ENCODE results near the gene MTRR.

MTRR gene

GRCh38 chr5:7888901-7889300 lies 20.0 kb downstream of the MTRR start:
- no peak overlapping the region for H3K4me3 ChIP-seq (ENCODE audit: low read depth, low read length)
- no peak for TF ChIP-seq CTCF (IDR thresholded peaks at IDR 0.05; ENCODE audit: low read depth, low read length)

- TF ChIP-seq CTCF (IDR thresholded peaks at IDR 0.05; ENCODE audit: low read depth, low read length) = no peak
- H3K4me3 ChIP-seq (ENCODE audit: low read depth, low read length) = no peak overlapping the region
These were observed 25.5 kb downstream of the MTRR start for GRCh38 chr5:7894439-7894838.

GRCh38 chr5:7894860-7895259 lies 25.9 kb downstream of the MTRR start:
- no peak overlapping the region for H3K4me3 ChIP-seq (ENCODE audit: low read depth, low read length)
- no peak for TF ChIP-seq CTCF (IDR thresholded peaks at IDR 0.05; ENCODE audit: low read depth, low read length)

- peak; percentile 42; the same call in 1 of the 2 replicates for TF ChIP-seq CTCF (IDR thresholded peaks at IDR 0.05; ENCODE audit: low read depth, low read length)
- H3K4me3 ChIP-seq (ENCODE audit: low read depth, low read length) = no peak overlapping the region
These were observed 28.2 kb downstream of the MTRR start for GRCh38 chr5:7897014-7897600.

- no peak for TF ChIP-seq CTCF (IDR thresholded peaks at IDR 0.05; ENCODE audit: low read depth, low read length)
- no peak overlapping the region for H3K4me3 ChIP-seq (ENCODE audit: low read depth, low read length)
These were observed 33.3 kb downstream of the MTRR start for GRCh38 chr5:7902201-7902600.

GRCh38 chr5:7902666-7903625 lies 34.0 kb downstream of the MTRR start:
- TF ChIP-seq CTCF (IDR thresholded peaks at IDR 0.05; ENCODE audit: low read depth, low read length) = no peak
- no peak overlapping the region for H3K4me3 ChIP-seq (ENCODE audit: low read depth, low read length)

- no peak for TF ChIP-seq CTCF (IDR thresholded peaks at IDR 0.05; ENCODE audit: low read depth, low read length)
- H3K4me3 ChIP-seq (ENCODE audit: low read depth, low read length) = no peak overlapping the region
These were observed 35.2 kb downstream of the MTRR start for GRCh38 chr5:7904170-7904569.
